GM21737 (cell line): ENCODE results near the gene SCRN3.

Source experiments
- ATAC-seq: cut with Tn5 transposase; IDR thresholded peaks from one replicate; pipeline ENCODE4 v1.9.1; 2021; ENCODE audit warnings: mild to moderate bottlenecking, moderate library complexity; ENCODE audit not compliant: unreplicated experiment

The SCRN3 gene

GRCh38 chr2:174477759-174478158 lies 82.2 kb downstream of the SCRN3 start:
- no peak for ATAC-seq
